Measurements from ENCODE around the gene DLGAP1. TPM values are rescaled to one million over a fixed set of nuclear protein-coding genes. Genes with fewer than 3 reads are reported as not detected.

The DLGAP1 gene
- total and polyA plus RNA-seq, 2 experiments from 2014 or later: 3.1 to 6.5 TPM

DNA sequence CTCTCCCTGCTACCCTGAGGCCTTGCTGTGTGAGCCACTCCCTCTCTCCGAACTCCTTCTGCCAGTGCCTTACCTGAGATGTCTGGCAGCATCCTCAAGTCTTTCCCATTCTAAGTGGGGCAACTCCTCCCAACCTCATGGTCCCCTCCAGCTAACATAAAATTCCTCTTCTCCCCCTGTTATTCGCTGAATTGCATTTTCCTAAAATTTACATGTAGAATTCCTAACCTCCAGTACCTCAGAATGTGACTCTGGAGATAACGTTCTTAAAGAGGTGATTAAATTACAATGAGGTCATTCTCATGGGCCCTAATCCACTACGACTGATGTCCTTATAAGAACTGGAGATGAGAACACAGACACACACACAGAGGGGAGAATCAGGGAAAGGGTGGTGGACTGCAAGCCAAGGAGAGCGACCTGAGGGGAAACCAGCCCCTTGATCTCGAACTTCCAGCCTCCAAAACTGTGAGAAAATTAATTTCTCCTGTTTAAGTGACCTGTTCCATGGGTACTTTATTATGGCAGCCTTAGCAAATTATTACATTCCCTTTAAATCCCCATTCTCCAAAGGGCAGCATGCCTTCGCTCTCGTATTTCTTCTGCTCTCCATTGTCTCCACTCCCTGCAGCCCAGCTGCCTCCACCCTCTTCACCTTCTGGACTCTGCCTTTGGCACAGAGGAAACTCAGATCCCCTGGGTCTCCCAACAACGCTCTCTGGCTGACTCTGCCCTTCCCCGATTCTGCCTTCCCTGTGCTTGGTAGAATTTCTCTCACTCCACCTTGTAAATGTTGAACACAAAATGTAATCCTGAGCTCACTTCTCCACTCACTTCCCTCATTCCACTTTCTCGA lies 934.6 kb downstream of the DLGAP1 start:
- Histone ChIP-seq H2AFZ (no peak overlapping the region), H3K4me2 (no peak overlapping the region)

DNA sequence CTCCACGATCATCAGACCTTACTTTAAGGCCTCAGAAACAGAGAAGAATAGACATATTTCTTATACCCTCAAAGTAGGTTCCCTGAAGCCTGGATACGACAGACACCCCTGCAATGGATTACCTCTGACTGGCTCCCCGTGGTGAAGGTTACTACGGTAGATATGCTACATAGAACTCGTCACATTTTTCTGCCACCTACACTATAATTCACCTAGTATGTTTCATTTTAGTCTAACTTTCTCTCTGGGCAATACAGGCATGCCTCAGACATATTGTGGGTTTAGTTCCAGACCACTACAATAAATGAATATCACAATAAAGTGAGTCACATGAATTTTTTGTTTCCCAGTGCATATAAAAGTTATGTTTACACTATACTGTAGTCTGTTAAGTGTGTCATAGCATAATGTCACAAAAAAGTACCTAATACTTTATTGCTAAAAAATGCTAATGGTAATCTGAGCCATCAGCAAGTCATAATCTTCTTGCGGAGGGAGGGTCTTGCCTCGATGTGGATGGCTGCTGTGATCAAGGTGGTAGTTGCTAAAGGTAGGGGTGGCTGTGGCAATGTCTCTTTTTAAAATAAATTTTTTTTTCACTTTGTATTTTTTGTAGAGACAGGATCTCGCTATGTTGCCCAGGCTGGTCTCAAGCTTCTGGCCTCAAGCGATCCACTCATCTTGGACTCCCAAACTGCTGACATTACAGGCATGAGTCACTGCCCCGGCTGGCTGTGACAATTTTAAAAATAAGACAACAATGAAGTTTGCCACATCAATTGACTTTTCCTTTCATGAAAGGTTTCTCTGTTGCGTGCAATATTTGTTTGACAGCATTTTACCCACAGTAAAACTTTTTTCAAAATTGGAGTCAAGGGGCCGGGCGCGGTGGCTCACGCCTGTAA lies 940.5 kb downstream of the DLGAP1 start:
- 88% methylated on average over 15 of the region's 15 CpGs for WGBS (ENCODE audit: low lambda C conversion rate, missing lambda C conversion rate)
- Histone ChIP-seq H3K9me3 (ENCODE audit: low read depth) (no peaks in the 10 kb centered on the region), H3K4me2 (no peak overlapping the region), H3K4me3 (no peak overlapping the region), H3K27ac (no peak overlapping the region), H3K36me3 (replicated peaks; ENCODE audit: insufficient read depth, low read depth) (no peaks in the 10 kb centered on the region), H3K4me1 (ENCODE audit: insufficient read depth) (no peaks in the 10 kb centered on the region), H3K79me2 (no peaks in the 10 kb centered on the region), H2AFZ (no peak overlapping the region), H3K9me2 (replicated peaks; ENCODE audit: insufficient read depth) (no peaks in the 10 kb centered on the region), H3K27me3 (no peaks in the 10 kb centered on the region), H4K20me1 (ENCODE audit: insufficient read depth, poor library complexity, severe bottlenecking) (no peaks in the 10 kb centered on the region)
- DNase-seq (ENCODE audit: low spot score): no peak
- TF ChIP-seq EZH2 (IDR thresholded peaks at IDR 0.05; ENCODE audit: borderline replicate concordance) (no peak), EZH2phosphoT487 (IDR thresholded peaks at IDR 0.05; ENCODE audit: low read depth, severe bottlenecking, unreplicated experiment) (no peak)
- TF ChIP-seq, protein P1, sequence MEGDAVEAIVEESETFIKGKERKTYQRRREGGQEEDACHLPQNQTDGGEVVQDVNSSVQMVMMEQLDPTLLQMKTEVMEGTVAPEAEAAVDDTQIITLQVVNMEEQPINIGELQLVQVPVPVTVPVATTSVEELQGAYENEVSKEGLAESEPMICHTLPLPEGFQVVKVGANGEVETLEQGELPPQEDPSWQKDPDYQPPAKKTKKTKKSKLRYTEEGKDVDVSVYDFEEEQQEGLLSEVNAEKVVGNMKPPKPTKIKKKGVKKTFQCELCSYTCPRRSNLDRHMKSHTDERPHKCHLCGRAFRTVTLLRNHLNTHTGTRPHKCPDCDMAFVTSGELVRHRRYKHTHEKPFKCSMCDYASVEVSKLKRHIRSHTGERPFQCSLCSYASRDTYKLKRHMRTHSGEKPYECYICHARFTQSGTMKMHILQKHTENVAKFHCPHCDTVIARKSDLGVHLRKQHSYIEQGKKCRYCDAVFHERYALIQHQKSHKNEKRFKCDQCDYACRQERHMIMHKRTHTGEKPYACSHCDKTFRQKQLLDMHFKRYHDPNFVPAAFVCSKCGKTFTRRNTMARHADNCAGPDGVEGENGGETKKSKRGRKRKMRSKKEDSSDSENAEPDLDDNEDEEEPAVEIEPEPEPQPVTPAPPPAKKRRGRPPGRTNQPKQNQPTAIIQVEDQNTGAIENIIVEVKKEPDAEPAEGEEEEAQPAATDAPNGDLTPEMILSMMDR (IDR thresholded peaks at IDR 0.05; ENCODE audit: poor library complexity): no peak

More for the DNA sequence above, 934.6 kb downstream of the DLGAP1 start:
- Histone ChIP-seq H3K36me3 (replicated peaks; ENCODE audit: insufficient read depth, low read depth) (no peaks in the 10 kb centered on the region), H3K27me3 (no peaks in the 10 kb centered on the region), H3K9me3 (ENCODE audit: low read depth) (no peaks in the 10 kb centered on the region), H4K20me1 (ENCODE audit: insufficient read depth, poor library complexity, severe bottlenecking) (no peaks in the 10 kb centered on the region), H3K9me2 (replicated peaks; ENCODE audit: insufficient read depth) (no peaks in the 10 kb centered on the region), H3K27ac (no peak overlapping the region), H3K79me2 (no peaks in the 10 kb centered on the region), H3K4me3 (no peak overlapping the region), H3K4me1 (ENCODE audit: insufficient read depth) (no peaks in the 10 kb centered on the region)
- TF ChIP-seq EZH2phosphoT487 (IDR thresholded peaks at IDR 0.05; ENCODE audit: low read depth, severe bottlenecking, unreplicated experiment) (no peak), EZH2 (IDR thresholded peaks at IDR 0.05; ENCODE audit: borderline replicate concordance) (no peak)
- TF ChIP-seq, protein P1 (IDR thresholded peaks at IDR 0.05; ENCODE audit: poor library complexity): no peak
- no peak for DNase-seq (ENCODE audit: low spot score)
- WGBS (ENCODE audit: low lambda C conversion rate, missing lambda C conversion rate): 83% methylated on average over 11 of the region's 11 CpGs

DNA sequence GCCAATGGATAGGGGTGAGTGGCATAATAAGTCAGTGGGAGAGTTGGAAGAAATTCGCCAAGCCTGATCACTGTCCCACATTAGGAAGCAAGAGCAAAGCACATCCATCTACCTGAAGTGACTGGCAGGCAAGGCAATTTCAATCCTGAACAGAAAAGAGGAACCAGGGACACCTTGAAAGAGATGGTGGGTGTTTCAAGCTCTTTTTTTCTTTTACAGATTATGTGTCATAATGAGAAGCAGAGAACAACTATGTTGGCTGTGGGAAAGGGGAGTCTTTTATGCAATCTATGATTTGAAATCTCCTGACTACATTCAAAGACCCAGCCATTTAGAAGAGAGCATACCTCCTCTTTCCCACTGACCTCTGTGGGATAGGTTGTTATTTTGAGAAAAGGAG lies 941.6 kb downstream of the DLGAP1 start:
- Histone ChIP-seq H3K4me1 (ENCODE audit: insufficient read depth) (no peaks in the 10 kb centered on the region), H3K27me3 (no peaks in the 10 kb centered on the region), H3K4me3 (no peak overlapping the region), H3K9me3 (ENCODE audit: low read depth) (no peaks in the 10 kb centered on the region), H4K20me1 (ENCODE audit: insufficient read depth, poor library complexity, severe bottlenecking) (no peaks in the 10 kb centered on the region), H3K27ac (no peak overlapping the region), H2AFZ (no peak overlapping the region), H3K4me2 (no peak overlapping the region), H3K36me3 (replicated peaks; ENCODE audit: insufficient read depth, low read depth) (no peaks in the 10 kb centered on the region), H3K79me2 (no peaks in the 10 kb centered on the region), H3K9me2 (replicated peaks; ENCODE audit: insufficient read depth) (no peaks in the 10 kb centered on the region)
- TF ChIP-seq, protein P1 (IDR thresholded peaks at IDR 0.05; ENCODE audit: poor library complexity): no peak
- TF ChIP-seq EZH2 (IDR thresholded peaks at IDR 0.05; ENCODE audit: borderline replicate concordance): no peak
- no peak for TF ChIP-seq EZH2phosphoT487 (IDR thresholded peaks at IDR 0.05; ENCODE audit: low read depth, severe bottlenecking, unreplicated experiment)
- 100% methylated on average over 1 of the region's 1 CpG for WGBS (ENCODE audit: low lambda C conversion rate, missing lambda C conversion rate)
- DNase-seq (ENCODE audit: low spot score): no peak
